Right ventricle myocardium inferior (tissue), 1 donor: ENCODE data around the gene CIAO1. TPM values are rescaled to one million over a fixed set of nuclear protein-coding genes. Genes with fewer than 3 reads are reported as not detected.

Experiments used
- ATAC-seq: fragments of 200-7000 bp; cut with Tn5 transposase; one replicate; pipeline ENCODE4 v1.9.1; 2020; ENCODE audit warnings: mild to moderate bottlenecking, moderate library complexity
- DNase-seq: peaks from one replicate; pipeline ENCODE4 v3.0.0; 2021; ENCODE audit errors: missing footprints
- intact Hi-C: fragments of 100-400 bp; cut with DNase I; formaldehyde crosslinking; loops from one replicate; pipeline ENCODE4 v1.11.0; 2022
- total RNA-seq: library from RNA; stranded (reverse); fragmentation: NEBNext Ultra II Directional; extraction: Animal tissue kit (Norgen Biotek cat#: 25700); gene quantifications from one replicate; pipeline ENCODE4 v1.2.1, GENCODE V29; 2021
- donor health status: DM: no; HTN: yes; CAD: no; lungs with severe emphysema.

CIAO1 gene
- total RNA-seq, 1 donor from 2014 or later, result 59.9 TPM

- DNase-seq, result no peak
- no peak for ATAC-seq
- intact Hi-C loops, result no loop called here
These were observed 49.5 kb downstream of the CIAO1 start for GRCh38 chr2:96315400-96316071.

- no peak for DNase-seq
- ATAC-seq, result no peak
- intact Hi-C loops, result no loop called here
These were observed 51.0 kb downstream of the CIAO1 start for GRCh38 chr2:96316999-96317398.

GRCh38 chr2:96317584-96317997 is 51.6 kb downstream of the CIAO1 start:
- ATAC-seq, result no peak
- intact Hi-C loops, result no loop called here
- DNase-seq, result no peak

GRCh38 chr2:96318723-96319122 is 52.7 kb downstream of the CIAO1 start:
- no peak for DNase-seq
- no peak for ATAC-seq
- intact Hi-C loops, result no loop called here

- intact Hi-C loops, result no loop called here
These were observed 53.4 kb downstream of the CIAO1 start for GRCh38 chr2:96319396-96319795.

GRCh38 chr2:96320326-96320725 is 54.3 kb downstream of the CIAO1 start:
- intact Hi-C loops, result no loop called here
- DNase-seq, result no peak
- no peak for ATAC-seq

More at GRCh38 chr2:96319396-96319795, 53.4 kb downstream of the CIAO1 start:
- DNase-seq (no peak), ATAC-seq (no peak)

GRCh38 chr2:96320728-96321622 is 55.0 kb downstream of the CIAO1 start:
- DNase-seq (no peak), ATAC-seq (peak; percentile 45)
- intact Hi-C loops, result no loop called here

Other genes with a start within 250 kb of the CIAO1 start
- gene GPAT2, start 231.3 kb upstream of the CIAO1 start, total RNA-seq, result 6.1 TPM
- 6.9 TPM for gene ADRA2B, start 149.7 kb upstream of the CIAO1 start, total RNA-seq
- not detected for gene ASTL, start 127.7 kb upstream of the CIAO1 start, total RNA-seq
- gene DUSP2, start 120.8 kb upstream of the CIAO1 start, total RNA-seq, result 1.3 TPM
- 194 TPM for gene STARD7, start 57.4 kb upstream of the CIAO1 start, total RNA-seq
- gene TMEM127, start 228 bp upstream of the CIAO1 start, total RNA-seq, result 68.2 TPM
- gene SNRNP200, start 39.3 kb downstream of the CIAO1 start, total RNA-seq, result 50.9 TPM
- 1.4 TPM for gene ITPRIPL1, start 59.1 kb downstream of the CIAO1 start, total RNA-seq
- 1.1 TPM for gene NCAPH, start 69.5 kb downstream of the CIAO1 start, total RNA-seq
- gene NEURL3, start 239.1 kb downstream of the CIAO1 start, total RNA-seq, result 0.14 TPM